Suppressor macrophage treated with lipopolysaccharide for 1 hour (primary cell): Measurements from ENCODE around the gene RASAL2.
"Not testable (repeated sequence)": the region's sequence is repeated elsewhere in the genome, so short reads cannot be mapped to it uniquely, and the experiment has no call there.

Experiments
- DNase-seq, 3 donors: peaks; one replicate each; pipeline ENCODE4 v3.0.0-alpha.2; 2020 to 2022

RASAL2 gene

DNA sequence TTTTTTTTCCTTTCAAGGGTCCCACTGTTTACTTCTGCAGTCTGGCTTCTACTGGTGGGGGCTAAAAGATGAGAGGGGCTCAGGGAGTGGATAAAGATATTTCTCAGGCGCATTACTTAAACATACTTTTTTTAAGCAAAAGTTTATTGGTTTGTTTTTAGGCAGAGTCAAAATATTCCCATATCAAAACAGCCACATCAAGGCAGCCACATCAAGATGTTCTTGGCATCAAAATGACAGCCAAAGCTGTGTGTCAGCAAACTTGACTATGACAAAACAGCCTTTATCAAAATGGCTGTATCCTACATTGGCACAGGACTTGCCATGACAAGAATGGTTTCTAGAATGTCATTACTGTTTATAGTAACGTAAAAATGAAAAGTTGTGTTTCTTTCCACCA lies 22.1 kb upstream of the RASAL2 start:
- DNase-seq = peak in 1 of 3 donors; percentile 3

GRCh38 chr1:178072326-178072725 lies 21.6 kb upstream of the RASAL2 start:
- DNase-seq = peak; percentile 64 to 73 (median 65)

- DNase-seq = peak in 1 of 3 donors; percentile 10
These were observed 18.6 kb upstream of the RASAL2 start for GRCh38 chr1:178075333-178075732.

- peak in 1 of 3 donors; percentile 2 for DNase-seq
These were observed 17.3 kb upstream of the RASAL2 start for GRCh38 chr1:178076607-178077006.

GRCh38 chr1:178077917-178078316 lies 16.0 kb upstream of the RASAL2 start:
- peak in 1 of 3 donors; percentile 7 for DNase-seq

GRCh38 chr1:178086294-178086693 lies 7.6 kb upstream of the RASAL2 start:
- no peak for DNase-seq

DNA sequence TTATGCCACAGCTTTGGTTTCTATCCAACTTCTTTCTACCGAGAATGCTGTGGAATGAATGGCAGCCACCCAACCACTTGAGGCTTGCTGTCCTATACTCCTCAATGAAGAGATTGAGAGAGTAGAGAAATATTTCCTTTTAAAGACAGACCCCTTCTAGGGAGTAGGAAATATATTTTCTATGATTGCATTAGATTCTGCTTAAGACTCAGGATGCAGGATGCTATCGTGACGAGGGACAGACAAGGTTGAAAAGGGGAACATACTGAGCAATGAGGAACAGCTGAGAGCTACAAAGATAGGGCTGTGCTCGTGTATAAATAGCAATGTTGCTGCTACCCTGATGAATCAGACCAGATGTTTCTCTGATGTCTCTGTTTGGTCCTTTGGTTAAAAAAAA lies 7.1 kb upstream of the RASAL2 start:
- DNase-seq = peak; percentile 59 to 71 (median 67)

DNA sequence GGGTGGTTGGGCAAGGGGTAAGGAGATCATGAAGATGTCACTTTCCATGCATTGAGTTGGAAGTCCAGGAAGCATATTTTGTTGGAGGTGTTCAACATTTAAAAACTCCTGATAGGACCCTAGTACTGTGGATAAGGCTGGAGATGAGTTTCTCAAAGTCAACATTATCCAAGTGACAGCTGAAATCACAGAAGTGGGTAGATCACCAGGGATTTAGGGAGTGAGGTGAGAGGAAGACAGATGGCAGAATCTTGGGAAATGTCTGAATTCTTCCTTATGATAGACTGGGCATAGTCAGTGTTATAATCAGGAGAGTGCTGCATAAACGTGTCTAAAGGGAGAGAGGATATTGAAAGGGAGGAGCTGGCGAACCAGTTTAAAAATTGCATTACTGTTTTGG lies 5.3 kb upstream of the RASAL2 start:
- DNase-seq = no peak

DNA sequence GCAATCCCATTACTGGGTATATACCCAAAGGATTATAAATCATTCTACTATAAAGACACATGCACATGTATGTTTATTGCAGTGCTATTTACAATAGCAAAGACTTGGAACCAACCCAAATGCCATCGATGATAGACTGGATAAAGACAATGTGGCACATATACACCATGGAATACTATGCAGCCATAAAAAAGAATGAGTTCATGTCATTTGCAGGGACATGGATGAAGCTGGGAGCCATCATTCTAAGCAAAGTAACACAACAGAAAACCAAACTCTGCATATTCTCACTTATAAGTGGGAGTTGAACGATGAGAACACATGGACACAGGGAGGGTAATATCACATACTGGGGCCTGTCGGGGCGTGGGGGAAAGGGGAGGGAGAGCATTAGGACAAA lies 2.5 kb upstream of the RASAL2 start:
- DNase-seq = not testable (repeated sequence)

GRCh38 chr1:178091986-178092745 lies 1.7 kb upstream of the RASAL2 start:
- DNase-seq = peak in 1 of 3 donors; percentile 5

- DNase-seq = peak in 1 of 3 donors; percentile 43
These were observed 918 bp upstream of the RASAL2 start for GRCh38 chr1:178092878-178093493.

DNA sequence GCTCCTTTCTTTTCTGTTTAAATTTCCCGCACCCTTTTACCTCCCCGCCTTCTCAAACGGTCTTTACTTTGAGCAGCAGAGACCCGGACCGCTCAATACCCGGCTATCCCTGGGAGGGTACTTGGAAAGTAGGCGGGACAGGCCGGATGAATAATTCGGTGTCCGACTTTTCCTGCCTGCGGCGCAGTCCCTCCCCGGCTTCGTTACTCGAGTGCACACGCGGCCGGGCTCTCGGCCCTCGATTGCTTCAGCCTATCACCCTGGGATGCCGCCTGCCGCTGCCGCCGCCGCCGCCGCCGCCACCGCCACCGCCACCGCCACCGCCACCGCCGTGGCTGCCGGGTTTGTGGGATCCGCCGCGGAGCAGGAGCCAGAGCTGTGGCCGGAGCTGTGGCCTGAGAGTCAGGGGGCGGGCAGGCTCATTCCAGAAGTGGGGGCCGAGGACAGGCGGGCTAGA lies 382 bp upstream of the RASAL2 start:
- peak; percentile 95 to 96 (median 96) for DNase-seq

DNA sequence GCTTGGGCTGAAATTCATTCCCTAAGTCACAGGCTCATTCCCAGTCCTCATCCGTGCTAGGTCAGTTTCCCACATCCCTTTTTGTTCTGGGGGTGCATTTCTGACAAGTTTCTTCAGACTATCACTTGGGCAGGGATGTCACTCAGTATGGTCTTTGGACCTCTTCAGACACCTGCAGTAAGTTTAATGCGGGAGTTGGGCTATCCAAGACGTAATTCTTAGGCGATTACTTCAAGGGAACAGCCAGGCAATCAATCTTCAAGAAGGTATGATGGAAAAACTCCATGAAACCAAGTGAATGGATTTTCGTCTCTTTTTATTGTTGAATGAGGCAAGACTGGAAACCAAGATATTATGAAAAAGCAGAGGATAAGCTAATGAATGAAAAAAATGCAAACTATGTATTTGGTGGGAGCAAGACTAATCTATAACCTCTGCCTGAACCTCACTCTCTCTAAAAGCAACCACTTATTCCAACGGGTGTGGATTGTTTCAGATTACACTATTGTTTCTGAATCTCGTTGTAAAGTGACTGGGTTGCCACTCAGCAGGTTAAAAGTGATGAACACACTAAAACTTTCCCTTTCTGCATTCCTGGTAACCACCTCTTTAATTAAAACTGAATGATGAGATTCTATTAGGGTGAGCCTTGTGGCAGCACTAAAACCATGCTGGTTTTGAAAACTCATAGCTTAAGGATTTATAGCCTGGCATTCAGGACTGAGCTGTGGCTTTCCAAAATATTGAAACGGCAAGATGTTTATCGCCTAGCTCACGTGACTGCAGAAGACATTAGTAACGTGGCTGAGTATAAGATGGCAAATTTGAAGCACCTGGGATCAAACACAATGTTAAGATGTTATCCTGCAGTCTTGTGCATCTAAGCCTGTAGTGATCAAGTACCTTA lies 1.1 kb downstream of the RASAL2 start:
- peak in 1 of 3 donors; percentile 19 for DNase-seq

- peak in 1 of 3 donors; percentile 17 for DNase-seq
These were observed 2.5 kb downstream of the RASAL2 start for GRCh38 chr1:178096421-178096820.

- peak in 1 of 3 donors; percentile 16 for DNase-seq
These were observed 4.4 kb downstream of the RASAL2 start for GRCh38 chr1:178098262-178098661.

DNA sequence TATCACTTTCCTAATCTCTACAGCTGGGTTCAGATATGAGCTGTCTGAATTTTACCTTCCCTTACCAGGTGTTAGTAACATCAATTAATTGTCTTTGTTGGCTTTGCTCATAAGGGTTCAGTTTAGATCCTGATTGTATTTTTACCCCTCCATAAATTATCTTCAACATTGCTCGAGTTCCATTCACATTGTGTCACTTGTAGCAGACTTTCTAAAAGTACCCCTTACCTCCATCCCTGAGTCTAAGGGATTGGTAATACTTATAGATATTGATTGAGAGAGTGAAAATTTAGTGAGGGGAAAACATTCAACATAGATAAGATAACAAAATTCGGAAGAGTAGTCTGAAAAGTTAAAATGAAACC lies 7.3 kb downstream of the RASAL2 start:
- peak in 1 of 3 donors; percentile 8 for DNase-seq

- DNase-seq = peak in 1 of 3 donors; percentile 17
These were observed 7.8 kb downstream of the RASAL2 start for GRCh38 chr1:178101654-178102053.

DNA sequence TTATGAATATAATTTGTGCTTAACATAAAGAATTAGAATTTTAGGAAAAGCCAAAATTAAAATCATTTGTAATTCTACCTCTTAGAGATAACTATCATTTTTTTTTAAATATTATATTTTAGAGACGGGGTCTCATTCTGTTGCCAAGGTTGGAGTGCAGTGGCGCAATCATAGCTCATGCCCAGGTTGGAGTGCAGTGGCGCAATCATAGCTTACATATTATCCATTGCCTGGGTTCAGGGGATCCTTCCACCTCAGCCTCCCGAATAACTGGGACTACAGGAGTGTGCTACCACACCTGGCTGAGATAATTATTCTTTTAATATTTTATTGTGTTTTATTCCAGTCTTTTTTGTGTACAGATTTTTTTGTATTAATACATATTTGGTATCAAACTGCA lies 8.3 kb downstream of the RASAL2 start:
- peak in 1 of 3 donors; percentile 8 for DNase-seq

GRCh38 chr1:178107823-178108222 lies 13.9 kb downstream of the RASAL2 start:
- no peak for DNase-seq

DNA sequence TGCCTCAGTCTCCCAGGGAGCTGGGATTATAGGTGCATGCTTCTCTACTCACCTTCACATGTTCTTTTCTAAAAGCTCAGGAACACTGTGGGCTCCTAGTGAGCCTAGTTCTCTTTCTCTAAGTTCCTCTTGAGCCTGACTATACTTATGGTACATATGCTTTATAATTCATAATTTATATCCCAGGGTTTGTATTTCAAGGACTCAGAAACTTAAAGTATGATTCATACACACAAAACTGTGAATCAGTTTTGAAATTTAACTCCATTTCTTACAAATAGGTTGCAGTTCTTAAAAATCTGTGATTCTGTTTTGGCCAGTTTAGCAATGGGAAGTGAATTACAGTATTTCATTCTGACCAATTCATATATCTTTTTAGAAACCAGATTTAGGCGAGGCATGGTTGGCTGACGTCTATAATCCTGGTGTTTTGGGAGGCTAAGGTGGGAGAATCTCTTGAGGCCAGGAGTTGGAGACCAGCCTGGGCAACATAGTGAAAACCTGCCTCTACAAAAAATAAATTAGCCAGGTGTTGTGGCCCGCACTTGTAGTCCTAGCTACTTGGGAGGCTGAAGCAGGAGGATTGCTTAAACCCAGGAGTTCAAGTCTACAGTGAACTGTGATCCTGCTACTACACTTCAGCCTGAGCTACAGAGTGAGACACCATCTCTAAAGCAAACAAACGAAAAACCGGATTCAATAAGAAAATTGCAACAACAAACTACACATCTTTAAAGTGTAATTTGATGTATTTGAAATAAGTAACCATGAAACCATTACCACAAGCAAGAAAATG lies 15.6 kb downstream of the RASAL2 start:
- peak in 2 of 3 donors; percentile 38 to 58 for DNase-seq

GRCh38 chr1:178115260-178115659 lies 21.4 kb downstream of the RASAL2 start:
- no peak for DNase-seq

- no peak for DNase-seq
These were observed 24.6 kb downstream of the RASAL2 start for GRCh38 chr1:178118524-178118923.
